K562 treated with DMSO at 1 percent for 12 hours (cell line): Measurements from ENCODE around the gene CGNL1. TPM values are rescaled to one million over a fixed set of nuclear protein-coding genes. Genes with fewer than 3 reads are reported as not detected.

ENCODE experiments used
- total RNA-seq: library from RNA; unstranded; fragments of 300-600 nt; gene quantifications from 2 replicates; pipeline ENCODE4 v1.2.3, GENCODE V29; 2022; ENCODE audit not compliant: insufficient read depth

Gene CGNL1
- not detected in 2 replicates for total RNA-seq

GRCh38 chr15:57375827-57376695 lies at the start of gene CGNL1:
Gene CGNL1 (plus strand): TSS chr15:57376505. CDS start chr15:57438000, 61,495 bp downstream.

GRCh38 chr15:57591822-57592367 lies 215.6 kb downstream of the CGNL1 start, which contains the start of gene MYZAP:
Gene MYZAP (plus strand): TSS chr15:57591904. CDS start chr15:57592035, 131 bp downstream.

Other genes with a start within 250 kb of the CGNL1 start
- not detected in 2 replicates for gene MYZAP, start 215.4 kb downstream of the CGNL1 start, total RNA-seq